Measurements from ENCODE around the gene BCAS3.

GRCh38 chr17:60767744-60768308 is 90.2 kb downstream of the BCAS3 start:
- TF ChIP-seq CTCF (conservative IDR thresholded peaks at IDR 0.05; ENCODE audit: low read depth, low read length) = no peak
- TF ChIP-seq EZH2 (IDR thresholded peaks at IDR 0.05; ENCODE audit: borderline replicate concordance, low read depth, low read length, poor library complexity, severe bottlenecking) = no peak

Measured in A673 (cell line).